Mesothelial cell of epicardium (in vitro differentiated cells): ENCODE results near the gene ATXN7L3. TPM values are rescaled to one million over a fixed set of nuclear protein-coding genes. Genes with fewer than 3 reads are reported as not detected.
"Not testable (repeated sequence)": the region's sequence is repeated elsewhere in the genome, so short reads cannot be mapped to it uniquely, and the experiment has no call there.

Source experiments
- DNase-seq, 2 experiments: peaks; one replicate each; pipeline ENCODE4 v3.0.0; 2021; ENCODE audit warnings: low spot score in 2 of 2; ENCODE audit not compliant: unreplicated experiment in 2 of 2
- H3K27ac Mint-ChIP-seq: 2 replicates; pipeline ENCODE4 v1.8.0; 2021; ENCODE audit warnings: mixed read lengths
- H3K27me3 Mint-ChIP-seq: 2 replicates; pipeline ENCODE4 v1.8.0; 2021; ENCODE audit warnings: low read depth, mixed read lengths
- H3K36me3 Mint-ChIP-seq: 2 replicates; pipeline ENCODE4 v1.8.0; 2021; ENCODE audit warnings: mixed read lengths
- H3K4me1 Mint-ChIP-seq: 2 replicates; pipeline ENCODE4 v1.8.0; 2021; ENCODE audit warnings: mixed read lengths
- H3K4me3 Mint-ChIP-seq: 2 replicates; pipeline ENCODE4 v1.8.0; 2021; ENCODE audit warnings: mild to moderate bottlenecking, moderate library complexity, mixed read lengths
- H3K9me3 Mint-ChIP-seq: 2 replicates; pipeline ENCODE4 v1.8.0; 2021; ENCODE audit warnings: mixed read lengths
- total RNA-seq: library from RNA; stranded (reverse); gene quantifications from 3 replicates; pipeline ENCODE4 v1.2.1, GENCODE V29; 2021
- TF ChIP-seq, protein P1 (sequence below): fragments of 200-600 bp; sonication (generic); IDR thresholded peaks from one replicate; pipeline ENCODE4 v1.5.0; 2021; ENCODE audit warnings: antibody characterized with exemption; ENCODE audit not compliant: unreplicated experiment

The ATXN7L3 gene, protein sequence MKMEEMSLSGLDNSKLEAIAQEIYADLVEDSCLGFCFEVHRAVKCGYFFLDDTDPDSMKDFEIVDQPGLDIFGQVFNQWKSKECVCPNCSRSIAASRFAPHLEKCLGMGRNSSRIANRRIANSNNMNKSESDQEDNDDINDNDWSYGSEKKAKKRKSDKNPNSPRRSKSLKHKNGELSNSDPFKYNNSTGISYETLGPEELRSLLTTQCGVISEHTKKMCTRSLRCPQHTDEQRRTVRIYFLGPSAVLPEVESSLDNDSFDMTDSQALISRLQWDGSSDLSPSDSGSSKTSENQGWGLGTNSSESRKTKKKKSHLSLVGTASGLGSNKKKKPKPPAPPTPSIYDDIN
- 132 to 143 TPM (median 137 TPM) in 3 replicates for total RNA-seq

DNA sequence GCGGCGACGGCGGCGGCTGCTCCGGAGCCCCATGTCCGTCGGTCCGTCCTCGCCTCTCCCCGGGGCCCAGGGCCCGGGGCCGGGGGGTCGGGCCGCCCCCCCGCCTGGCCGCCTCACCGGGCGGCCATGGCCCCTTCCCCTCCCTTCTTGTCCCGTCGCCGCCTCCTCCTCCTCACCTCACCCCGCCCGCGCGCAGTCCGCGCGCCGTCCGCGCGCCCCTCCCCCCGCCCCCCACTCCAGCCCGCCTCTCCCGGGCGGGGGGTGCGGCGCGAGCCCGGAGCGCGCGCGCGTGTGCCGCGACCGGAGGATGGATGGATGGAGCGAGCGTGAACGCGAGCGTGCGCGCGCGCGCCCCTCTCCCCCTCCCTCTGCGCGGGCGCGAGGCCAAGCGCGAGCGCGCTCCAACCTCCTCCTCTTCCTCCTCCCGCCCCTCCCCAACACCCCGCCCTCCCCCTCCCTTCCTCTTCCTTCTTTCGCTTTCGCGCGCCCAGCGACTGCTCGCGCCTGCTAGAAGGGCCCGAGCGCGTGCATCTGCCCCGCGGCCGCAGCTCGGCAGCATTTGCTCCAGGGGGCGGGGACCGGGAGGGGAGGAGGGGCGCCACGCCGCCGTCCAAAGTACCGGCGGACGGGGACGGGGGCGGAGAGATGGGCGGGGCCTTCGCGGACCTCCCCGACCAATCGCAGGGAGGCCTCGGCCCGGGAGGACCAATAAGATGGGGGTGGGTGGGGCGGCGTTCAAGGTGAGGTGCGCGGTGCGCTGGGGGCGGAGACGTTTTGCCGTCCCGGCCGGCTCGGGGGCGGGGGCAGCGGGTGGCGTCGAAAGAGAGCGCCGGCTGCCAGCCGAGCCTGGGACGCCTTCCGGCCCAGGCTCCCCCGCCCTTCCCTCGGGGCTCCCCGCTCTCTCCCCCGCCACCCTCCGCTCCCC lies at the start of gene ATXN7L3:
ATXN7L3 (minus strand) TSS at position 332 of the 925 bp plus-strand sequence. CDS start 1,814 bp downstream, outside the sequence.
- Mint-ChIP-seq H3K36me3 (peaks cover 9% of the 10 kb centered on the region), H3K27me3 (no peaks in the 10 kb centered on the region), H3K9me3 (no peaks in the 10 kb centered on the region), H3K27ac (peak within 1 kb of the TSS; percentile 96), H3K4me3 (peak within 1 kb of the TSS; percentile 87), H3K4me1 (peaks cover 37% of the 10 kb centered on the region)
- TF ChIP-seq, protein P1, sequence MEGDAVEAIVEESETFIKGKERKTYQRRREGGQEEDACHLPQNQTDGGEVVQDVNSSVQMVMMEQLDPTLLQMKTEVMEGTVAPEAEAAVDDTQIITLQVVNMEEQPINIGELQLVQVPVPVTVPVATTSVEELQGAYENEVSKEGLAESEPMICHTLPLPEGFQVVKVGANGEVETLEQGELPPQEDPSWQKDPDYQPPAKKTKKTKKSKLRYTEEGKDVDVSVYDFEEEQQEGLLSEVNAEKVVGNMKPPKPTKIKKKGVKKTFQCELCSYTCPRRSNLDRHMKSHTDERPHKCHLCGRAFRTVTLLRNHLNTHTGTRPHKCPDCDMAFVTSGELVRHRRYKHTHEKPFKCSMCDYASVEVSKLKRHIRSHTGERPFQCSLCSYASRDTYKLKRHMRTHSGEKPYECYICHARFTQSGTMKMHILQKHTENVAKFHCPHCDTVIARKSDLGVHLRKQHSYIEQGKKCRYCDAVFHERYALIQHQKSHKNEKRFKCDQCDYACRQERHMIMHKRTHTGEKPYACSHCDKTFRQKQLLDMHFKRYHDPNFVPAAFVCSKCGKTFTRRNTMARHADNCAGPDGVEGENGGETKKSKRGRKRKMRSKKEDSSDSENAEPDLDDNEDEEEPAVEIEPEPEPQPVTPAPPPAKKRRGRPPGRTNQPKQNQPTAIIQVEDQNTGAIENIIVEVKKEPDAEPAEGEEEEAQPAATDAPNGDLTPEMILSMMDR = no peak
- DNase-seq = peak; percentile 98 to 100

DNA sequence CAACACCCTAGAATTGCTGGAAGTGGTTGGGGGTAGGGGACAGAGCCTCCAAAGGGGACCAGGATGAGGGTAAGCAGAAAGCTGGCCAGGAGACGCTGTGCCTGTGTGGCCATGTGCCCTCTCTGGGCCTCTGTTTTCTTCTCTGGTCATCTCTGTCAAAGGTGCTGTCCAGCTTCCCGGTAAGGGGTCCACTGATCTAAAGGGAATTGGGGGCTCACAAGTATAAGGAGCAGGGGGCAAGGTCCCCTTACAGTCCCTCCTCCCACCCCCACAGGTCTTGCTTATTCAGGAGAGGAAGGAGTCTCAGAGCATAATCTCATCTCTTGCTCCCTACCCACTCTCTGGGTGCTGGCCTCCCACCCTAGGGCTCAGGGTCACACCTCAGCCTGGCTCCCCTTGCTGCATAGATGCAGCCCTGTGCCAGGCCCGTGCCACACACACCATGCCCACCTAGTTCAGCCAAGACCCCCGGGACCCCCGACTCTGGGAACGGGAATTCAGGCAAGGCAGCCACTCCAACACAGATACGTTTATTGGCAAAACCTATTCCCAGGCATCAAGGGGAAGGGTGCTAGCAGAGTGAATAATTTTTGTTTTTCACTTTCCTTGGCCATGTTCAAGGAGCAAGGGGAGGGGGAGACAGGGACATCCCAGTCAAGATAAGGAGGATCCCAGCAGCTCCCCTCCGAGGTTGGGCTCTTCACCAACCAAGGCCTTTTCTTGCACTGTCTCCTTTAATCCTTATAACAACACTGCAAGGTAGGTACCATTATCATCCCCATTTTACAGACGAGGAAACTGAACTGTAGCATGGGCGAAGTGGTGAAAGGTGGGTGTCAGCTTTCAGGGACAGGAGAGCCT lies 48.4 kb upstream of the ATXN7L3 start:
- DNase-seq = no peak
- peaks cover 13% of the 10 kb centered on the region for H3K4me1 Mint-ChIP-seq
- no peaks in the 10 kb centered on the region for H3K9me3 Mint-ChIP-seq
- H3K4me3 Mint-ChIP-seq = no peak overlapping the region
- H3K36me3 Mint-ChIP-seq = no peaks in the 10 kb centered on the region
- no peak overlapping the region for H3K27ac Mint-ChIP-seq
- TF ChIP-seq, protein P1 = no peak
- no peaks in the 10 kb centered on the region for H3K27me3 Mint-ChIP-seq

DNA sequence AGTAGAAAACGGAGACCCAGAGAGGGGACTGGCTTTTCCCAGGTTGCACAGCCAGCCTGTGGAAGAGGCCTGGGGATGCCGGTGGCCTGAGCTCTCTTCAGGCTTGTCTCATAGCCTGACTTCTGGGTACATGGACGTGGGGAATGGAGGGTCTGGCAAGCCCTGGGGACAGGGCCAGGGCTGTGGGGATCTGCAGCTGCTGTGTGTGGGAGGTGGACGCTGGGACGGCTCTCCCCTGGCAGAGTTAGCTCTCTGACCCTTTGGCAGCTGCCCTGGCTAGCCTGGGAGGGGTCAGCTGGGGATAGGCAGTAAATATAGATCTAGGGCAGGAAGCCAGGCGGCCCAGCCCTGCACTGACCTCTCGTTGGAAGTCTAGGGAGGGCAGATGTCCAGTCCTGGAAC lies 47.8 kb upstream of the ATXN7L3 start:
- Mint-ChIP-seq H3K27ac (no peak overlapping the region), H3K27me3 (no peaks in the 10 kb centered on the region), H3K36me3 (no peaks in the 10 kb centered on the region), H3K4me1 (peaks cover 13% of the 10 kb centered on the region), H3K9me3 (no peaks in the 10 kb centered on the region), H3K4me3 (no peak overlapping the region)
- DNase-seq = no peak
- TF ChIP-seq, protein P1 = no peak

DNA sequence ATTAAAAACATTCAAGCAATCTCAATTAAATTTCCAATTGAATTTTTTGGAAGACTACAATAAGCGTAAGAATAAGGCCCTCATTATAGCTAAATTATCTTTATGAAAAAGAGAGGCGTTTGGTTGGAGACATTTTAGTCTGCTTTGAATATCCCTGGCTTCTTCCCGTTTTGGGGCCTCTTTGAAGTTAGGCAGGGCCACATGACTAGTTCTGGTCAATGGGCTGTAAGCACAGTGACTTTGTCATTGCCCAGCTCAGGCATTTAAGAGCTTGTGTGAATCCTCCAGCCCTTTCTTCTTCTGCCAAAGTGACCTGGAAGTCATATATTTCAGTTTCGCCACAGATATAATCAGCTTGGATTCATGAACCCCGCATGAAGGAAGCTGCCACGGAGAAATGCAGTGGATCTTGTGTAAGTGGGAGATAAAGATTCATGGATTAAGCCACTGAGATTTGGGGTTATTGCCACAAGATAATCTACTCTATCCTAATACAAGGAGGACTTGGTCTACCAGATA lies 41.5 kb upstream of the ATXN7L3 start:
- Mint-ChIP-seq H3K27ac (peak overlapping the region; percentile 71), H3K4me1 (peaks cover 13% of the 10 kb centered on the region), H3K27me3 (peaks cover 3% of the 10 kb centered on the region), H3K36me3 (no peaks in the 10 kb centered on the region), H3K4me3 (no peak overlapping the region), H3K9me3 (no peaks in the 10 kb centered on the region)
- DNase-seq = no peak
- TF ChIP-seq, protein P1 = no peak

DNA sequence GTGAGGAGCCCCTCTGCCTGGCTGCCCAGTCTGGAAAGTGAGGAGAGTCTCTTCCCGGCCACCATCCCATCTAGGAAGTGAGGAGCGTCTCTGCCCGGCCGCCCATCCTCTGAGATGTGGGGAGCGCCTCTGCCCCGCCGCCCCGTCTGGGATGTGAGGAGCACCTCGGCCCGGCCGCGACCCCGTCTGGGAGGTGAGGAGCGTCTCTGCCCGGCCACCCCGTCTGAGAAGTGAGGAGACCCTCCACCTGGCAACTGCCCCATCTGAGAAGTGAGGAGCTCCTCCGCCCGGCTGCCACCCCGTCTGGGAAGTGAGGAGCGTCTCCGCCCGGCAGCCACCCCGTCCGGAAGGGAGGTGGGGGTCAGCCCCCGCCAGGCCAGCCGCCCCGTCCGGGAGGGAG lies 38.2 kb upstream of the ATXN7L3 start:
- not testable (repeated sequence) for H3K4me1 Mint-ChIP-seq

More for the DNA sequence above, 38.2 kb upstream of the ATXN7L3 start:
- not testable (repeated sequence) for H3K36me3 Mint-ChIP-seq, DNase-seq, H3K27ac Mint-ChIP-seq, H3K27me3 Mint-ChIP-seq, H3K9me3 Mint-ChIP-seq, H3K4me3 Mint-ChIP-seq
